IMR-90 (cell line): Measurements from ENCODE around the gene IL13. TPM values are rescaled to one million over a fixed set of nuclear protein-coding genes. Genes with fewer than 3 reads are reported as not detected.

Experiments used
- ATAC-seq: fragments of 200-7000 bp; cut with Tn5 transposase; 2 replicates; pipeline ENCODE4 v1.9.1; 2020; ENCODE audit warnings: low read depth, mild to moderate bottlenecking, moderate library complexity
- BruUV-seq: library from RNA; stranded (reverse); fragments of 400-500 nt; replicated peaks from 2 replicates; lab custom pipeline; 2021; lab: Mats Ljungman, UMichigan
- CTCF ChIA-PET: fragments of 300-600 bp; formaldehyde crosslinking; extraction: SDS; loops from one replicate; lab custom pipeline; 2021; ENCODE audit warnings: antibody characterized with exemption; lab: Yijun Ruan, JAX
- POLR2A ChIA-PET: fragments of 300-600 bp; sonication (Branson Sonifier 250); formaldehyde crosslinking; loops from one replicate; lab custom pipeline; 2022; ENCODE audit warnings: antibody characterized with exemption; ENCODE audit not compliant: unreplicated experiment; lab: Charles Lee
- DNase-seq: peaks from one replicate; pipeline ENCODE4 v3.0.0; 2013
- H2AFZ ChIP-seq: replicated peaks from 2 replicates; pipeline ENCODE3; 2013; ENCODE audit warnings: low read length, mild to moderate bottlenecking; ENCODE audit not compliant: poor library complexity
- H2AK5ac ChIP-seq: 2 replicates; pipeline ENCODE4 v1.6.1; 2013; ENCODE audit warnings: low read depth, low read length, inconsistent platforms
- H2AK9ac ChIP-seq: replicated peaks from 2 replicates; pipeline ENCODE3; 2013; ENCODE audit warnings: mild to moderate bottlenecking, low read depth, low read length, moderate library complexity; ENCODE audit not compliant: poor library complexity
- H2BK120ac ChIP-seq: 2 replicates; pipeline ENCODE4 v1.6.1; 2013; ENCODE audit warnings: low read depth, low read length, inconsistent platforms
- H2BK15ac ChIP-seq: 3 replicates; pipeline ENCODE4 v1.6.1; 2013; ENCODE audit warnings: low read depth, low read length, inconsistent platforms
- H2BK20ac ChIP-seq: 2 replicates; pipeline ENCODE4 v1.6.1; 2013; ENCODE audit warnings: low read depth, mild to moderate bottlenecking, inconsistent platforms, low read length, moderate library complexity
- H2BK5ac ChIP-seq: 2 replicates; pipeline ENCODE4 v1.6.1; 2013; ENCODE audit warnings: mild to moderate bottlenecking, low read depth, low read length, inconsistent platforms; ENCODE audit not compliant: poor library complexity, severe bottlenecking
- H3K14ac ChIP-seq: replicated peaks from 2 replicates; pipeline ENCODE4 v1.6.1; 2013; ENCODE audit warnings: low read depth, low read length, inconsistent platforms
- H3K18ac ChIP-seq: 2 replicates; pipeline ENCODE4 v1.6.1; 2013; ENCODE audit warnings: low read depth, low read length, control low read depth
- H3K23ac ChIP-seq: 2 replicates; pipeline ENCODE4 v1.6.1; 2013; ENCODE audit warnings: low read depth, low read length, inconsistent platforms
- H3K27ac ChIP-seq: 2 replicates; pipeline ENCODE4 v1.5.1; 2013; ENCODE audit warnings: mild to moderate bottlenecking, control low read depth, low read length; ENCODE audit not compliant: insufficient read depth
- H3K27me3 ChIP-seq: 2 replicates; pipeline ENCODE4 v1.6.1; 2013; ENCODE audit warnings: low read length; ENCODE audit not compliant: control insufficient read depth, insufficient read depth
- H3K36me3 ChIP-seq: 2 replicates; pipeline ENCODE4 v1.6.1; 2013; ENCODE audit warnings: low read length, mixed read lengths; ENCODE audit not compliant: control insufficient read depth, insufficient read depth
- H3K4ac ChIP-seq: 2 replicates; pipeline ENCODE4 v1.6.1; 2013; ENCODE audit warnings: low read depth, low read length, inconsistent platforms
- H3K4me1 ChIP-seq: 2 replicates; pipeline ENCODE4 v1.6.1; 2013; ENCODE audit warnings: low read length, mixed read lengths; ENCODE audit not compliant: control insufficient read depth, insufficient read depth
- H3K4me2 ChIP-seq: 2 replicates; pipeline ENCODE4 v1.6.1; 2013; ENCODE audit warnings: low read depth, mild to moderate bottlenecking, control low read depth, low read length, moderate library complexity
- H3K4me3 ChIP-seq: 2 replicates; pipeline ENCODE4 v1.5.1; 2013; ENCODE audit warnings: low read depth, mild to moderate bottlenecking, control low read depth, low read length, moderate library complexity; ENCODE audit not compliant: insufficient read depth
- H3K56ac ChIP-seq: 2 replicates; pipeline ENCODE4 v1.6.1; 2013; ENCODE audit warnings: low read length, inconsistent platforms; ENCODE audit not compliant: insufficient read depth; ENCODE audit errors: extremely low read depth
- H3K79me1 ChIP-seq, 2 experiments: 2 replicates each; pipeline ENCODE4 v1.6.1; 2013; ENCODE audit warnings: low read length in 2 of 2, inconsistent platforms in 1 of 2, low read depth in 1 of 2
- H3K9ac ChIP-seq: 2 replicates; pipeline ENCODE4 v1.6.1; 2013; ENCODE audit warnings: low read depth, low read length, control low read depth
- H3K9me1 ChIP-seq: 2 replicates; pipeline ENCODE4 v1.6.1; 2013; ENCODE audit warnings: low read length, inconsistent platforms; ENCODE audit not compliant: insufficient read depth
- H3K9me3 ChIP-seq: 2 replicates; pipeline ENCODE4 v1.6.1; 2013; ENCODE audit warnings: low read length; ENCODE audit not compliant: control insufficient read depth, insufficient read depth
- H4K20me1 ChIP-seq: 2 replicates; pipeline ENCODE4 v1.6.1; 2013; ENCODE audit warnings: low read length, inconsistent platforms; ENCODE audit not compliant: insufficient read depth
- H4K5ac ChIP-seq: 2 replicates; pipeline ENCODE4 v1.6.1; 2013; ENCODE audit warnings: mild to moderate bottlenecking, low read depth, low read length, control low read depth
- H4K8ac ChIP-seq, 2 experiments: 2 replicates each; pipeline ENCODE4 v1.6.1; 2013; ENCODE audit warnings: low read depth in 2 of 2, low read length in 2 of 2, control low read depth in 1 of 2, inconsistent platforms in 1 of 2
- H4K91ac ChIP-seq: 2 replicates; pipeline ENCODE4 v1.6.1; 2013; ENCODE audit warnings: low read depth, low read length, inconsistent platforms; ENCODE audit not compliant: insufficient read depth
- BHLHE40 ChIP-seq: fragments of 150-350 bp; IDR thresholded peaks from 2 replicates; pipeline ENCODE4 v1.6.1; 2016; ENCODE audit warnings: mild to moderate bottlenecking, low read depth, low read length
- CEBPB ChIP-seq: IDR thresholded peaks from 2 replicates; pipeline ENCODE4 v1.6.1; 2012; ENCODE audit warnings: low read depth, low read length, improper control_type of control experiment
- CHD1 ChIP-seq: IDR thresholded peaks from 2 replicates; pipeline ENCODE4 v1.6.1; 2012; ENCODE audit warnings: low read depth, low read length, improper control_type of control experiment
- FOS ChIP-seq: fragments of 150-350 bp; IDR thresholded peaks from 2 replicates; pipeline ENCODE4 v1.6.1; 2016; ENCODE audit warnings: low read depth, low read length
- MAFK ChIP-seq: IDR thresholded peaks from 2 replicates; pipeline ENCODE4 v1.6.1; 2012; ENCODE audit warnings: low read depth, low read length, improper control_type of control experiment
- MAZ ChIP-seq: IDR thresholded peaks from 2 replicates; pipeline ENCODE4 v1.6.1; 2012; ENCODE audit warnings: low read depth, mild to moderate bottlenecking, low read length, improper control_type of control experiment, moderate library complexity, borderline replicate concordance
- MXI1 ChIP-seq: IDR thresholded peaks from 2 replicates; pipeline ENCODE4 v1.6.1; 2012; ENCODE audit warnings: low read depth, mild to moderate bottlenecking, low read length, moderate library complexity, borderline replicate concordance
- NFE2L2 ChIP-seq: fragments of 150-350 bp; IDR thresholded peaks from 2 replicates; pipeline ENCODE4 v1.6.1; 2016; ENCODE audit warnings: low read depth, mild to moderate bottlenecking, low read length
- POLR2A ChIP-seq: IDR thresholded peaks from 2 replicates; pipeline ENCODE4 v1.6.1; 2012; ENCODE audit warnings: mild to moderate bottlenecking, low read depth, low read length
- RAD21 ChIP-seq: IDR thresholded peaks from 2 replicates; pipeline ENCODE4 v1.6.1; 2012; ENCODE audit warnings: low read length, improper control_type of control experiment
- RCOR1 ChIP-seq: IDR thresholded peaks from 2 replicates; pipeline ENCODE4 v1.6.1; 2012; ENCODE audit warnings: mild to moderate bottlenecking, low read length, improper control_type of control experiment; ENCODE audit not compliant: insufficient replicate concordance
- RFX5 ChIP-seq: IDR thresholded peaks from 2 replicates; pipeline ENCODE4 v1.8.0; 2012; ENCODE audit warnings: low read depth, mild to moderate bottlenecking, low read length, moderate library complexity
- SMC3 ChIP-seq: fragments of 150-350 bp; IDR thresholded peaks from 2 replicates; pipeline ENCODE4 v1.6.1; 2016; ENCODE audit warnings: low read depth, mild to moderate bottlenecking, antibody characterized with exemption, low read length, moderate library complexity
- WGBS, 2 experiments: methylation state at CpG; one replicate each; pipeline versions ENCODE4 v1.1.5 to v1.1.7; 2013; ENCODE audit warnings: missing lambda C conversion rate in 2 of 2; ENCODE audit not compliant: insufficient read length in 1 of 2; ENCODE audit errors: extremely low coverage in 2 of 2; 5-methylcytosine and 5-hydroxymethylcytosine counted together
- dilution Hi-C: fragments of 300-500 bp; cut with HindIII; formaldehyde crosslinking; loops from one replicate; pipeline ENCODE4 v1.14.3; 2018; ENCODE audit warnings: low sequenced_read_pairs; ENCODE audit not compliant: unreplicated experiment
- in situ Hi-C: fragments of 300-500 bp; cut with MboI; formaldehyde crosslinking; loops from 3 replicates; pipeline ENCODE4 v1.14.3; 2019; ENCODE audit warnings: low sequenced_read_pairs, inconsistent platforms, mixed read lengths
- intact Hi-C: fragments of 100-400 bp; cut with micrococcal nuclease; formaldehyde crosslinking; loops from 2 replicates; pipeline ENCODE4 v1.10.0; 2022
- polyA plus RNA-seq, 3 experiments: library from polyadenylated mRNA; depleted of rRNA; stranded (reverse); fragments of >200 nt; gene quantifications; 2 replicates each; pipeline ENCODE4 v1.2.3, GENCODE V29; 2012; ENCODE audit warnings: low replicate concordance in 1 of 3
- total RNA-seq: library from RNA; depleted of rRNA; stranded (reverse); fragments of >200 nt; gene quantifications from 2 replicates; pipeline ENCODE4 v1.2.3, GENCODE V29; 2012
- TF ChIP-seq, protein P1 (sequence below): fragments of 150-350 bp; IDR thresholded peaks from 2 replicates; pipeline ENCODE4 v1.6.1; 2016; ENCODE audit warnings: low read depth, mild to moderate bottlenecking, low read length, moderate library complexity, borderline replicate concordance
- TF ChIP-seq, protein P2 (sequence below): fragments of 150-350 bp; IDR thresholded peaks from 2 replicates; pipeline ENCODE4 v1.6.1; 2017; ENCODE audit warnings: mild to moderate bottlenecking, antibody characterized with exemption, low read length, low read depth

The IL13 gene
- total and polyA plus RNA-seq, 2 of the 4 experiments (the other 2 are of a cell fraction), result not detected

DNA sequence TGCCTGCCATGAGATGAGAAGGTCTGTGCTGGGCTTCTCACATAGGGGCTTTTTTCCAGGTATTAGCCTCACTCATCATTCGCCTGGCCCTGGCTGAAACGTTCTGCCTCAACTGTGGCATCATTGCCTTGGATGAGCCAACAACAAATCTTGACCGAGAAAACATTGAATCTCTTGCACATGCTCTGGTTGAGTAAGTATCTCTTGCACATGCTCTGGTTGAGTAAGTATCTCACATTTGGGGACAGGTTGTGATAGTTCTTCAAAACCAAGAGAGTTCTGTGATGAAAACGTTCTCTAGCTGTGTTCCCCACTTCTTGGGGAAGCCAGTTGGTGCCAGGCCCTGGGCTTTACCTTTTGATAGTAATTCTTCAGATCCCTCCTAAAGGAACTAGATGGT, 17.4 kb upstream of the IL13 start:
- no peak for DNase-seq
- no peak overlapping the region for H4K8ac ChIP-seq
- intact Hi-C loops, result no loop called here
- no peak overlapping the region for H3K27ac ChIP-seq
- H2BK120ac ChIP-seq, result no peak overlapping the region
- ChIA-PET POLR2A (no interaction called here), CTCF (no interaction called here)
- H2BK20ac ChIP-seq, result no peak overlapping the region
- H3K23ac ChIP-seq, result no peak overlapping the region
- no peak overlapping the region for H3K18ac ChIP-seq
- H3K79me1 ChIP-seq, result no peaks in the 10 kb centered on the region
- 100% methylated on average over 3 of the region's 4 CpGs; no CpG with 5 or more reads in 1 of the 2 experiments for WGBS, 2 experiments
- H3K4me3 ChIP-seq, result no peak overlapping the region
- H3K14ac ChIP-seq, result no peak overlapping the region
- no peak overlapping the region for H3K56ac ChIP-seq
- H3K36me3 ChIP-seq, result peaks cover 32% of the 10 kb centered on the region
- dilution Hi-C loops, result no loop called here
- H3K4me1 ChIP-seq, result no peaks in the 10 kb centered on the region
- peaks cover 2% of the 10 kb centered on the region; the same call in 1 of the 2 replicates for H3K9me1 ChIP-seq
- no peak overlapping the region for H2BK15ac ChIP-seq
- no peaks in the 10 kb centered on the region for H3K27me3 ChIP-seq
- BruUV-seq, result no TSS peak
- no peak overlapping the region for H4K91ac ChIP-seq
- no peak overlapping the region for H3K9ac ChIP-seq
- H4K20me1 ChIP-seq, result no peaks in the 10 kb centered on the region
- H2BK5ac ChIP-seq, result no peak overlapping the region
- no peaks in the 10 kb centered on the region for H3K9me3 ChIP-seq
- no peak overlapping the region for H2AK5ac ChIP-seq
- H2AK9ac ChIP-seq, result no peak overlapping the region
- TF ChIP-seq RAD21 (no peak), RCOR1 (no peak), MAFK (no peak), CEBPB (no peak), FOS (no peak), SMC3 (no peak), NFE2L2 (no peak), POLR2A (no peak), RFX5 (no peak), CHD1 (no peak), BHLHE40 (no peak), MXI1 (no peak), MAZ (no peak)
- TF ChIP-seq, protein P1, sequence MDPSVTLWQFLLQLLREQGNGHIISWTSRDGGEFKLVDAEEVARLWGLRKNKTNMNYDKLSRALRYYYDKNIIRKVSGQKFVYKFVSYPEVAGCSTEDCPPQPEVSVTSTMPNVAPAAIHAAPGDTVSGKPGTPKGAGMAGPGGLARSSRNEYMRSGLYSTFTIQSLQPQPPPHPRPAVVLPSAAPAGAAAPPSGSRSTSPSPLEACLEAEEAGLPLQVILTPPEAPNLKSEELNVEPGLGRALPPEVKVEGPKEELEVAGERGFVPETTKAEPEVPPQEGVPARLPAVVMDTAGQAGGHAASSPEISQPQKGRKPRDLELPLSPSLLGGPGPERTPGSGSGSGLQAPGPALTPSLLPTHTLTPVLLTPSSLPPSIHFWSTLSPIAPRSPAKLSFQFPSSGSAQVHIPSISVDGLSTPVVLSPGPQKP, result no peak
- TF ChIP-seq, protein P2, sequence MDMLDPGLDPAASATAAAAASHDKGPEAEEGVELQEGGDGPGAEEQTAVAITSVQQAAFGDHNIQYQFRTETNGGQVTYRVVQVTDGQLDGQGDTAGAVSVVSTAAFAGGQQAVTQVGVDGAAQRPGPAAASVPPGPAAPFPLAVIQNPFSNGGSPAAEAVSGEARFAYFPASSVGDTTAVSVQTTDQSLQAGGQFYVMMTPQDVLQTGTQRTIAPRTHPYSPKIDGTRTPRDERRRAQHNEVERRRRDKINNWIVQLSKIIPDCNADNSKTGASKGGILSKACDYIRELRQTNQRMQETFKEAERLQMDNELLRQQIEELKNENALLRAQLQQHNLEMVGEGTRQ, result no peak
- no peak overlapping the region for H3K4ac ChIP-seq
- no peak for ATAC-seq
- in situ Hi-C loops, result no loop called here
- no peak overlapping the region for H2AFZ ChIP-seq
- H4K5ac ChIP-seq, result no peak overlapping the region
- H3K4me2 ChIP-seq, result no peak overlapping the region
